HG03108 (cell line): Measurements from ENCODE around the gene KCNH1.
"Not testable (repeated sequence)": the region's sequence is repeated elsewhere in the genome, so short reads cannot be mapped to it uniquely, and the experiment has no call there.

Source experiments
- ATAC-seq: cut with Tn5 transposase; IDR thresholded peaks from one replicate; pipeline ENCODE4 v1.9.1; 2021; ENCODE audit warnings: moderate library complexity; ENCODE audit not compliant: unreplicated experiment

KCNH1 gene

DNA sequence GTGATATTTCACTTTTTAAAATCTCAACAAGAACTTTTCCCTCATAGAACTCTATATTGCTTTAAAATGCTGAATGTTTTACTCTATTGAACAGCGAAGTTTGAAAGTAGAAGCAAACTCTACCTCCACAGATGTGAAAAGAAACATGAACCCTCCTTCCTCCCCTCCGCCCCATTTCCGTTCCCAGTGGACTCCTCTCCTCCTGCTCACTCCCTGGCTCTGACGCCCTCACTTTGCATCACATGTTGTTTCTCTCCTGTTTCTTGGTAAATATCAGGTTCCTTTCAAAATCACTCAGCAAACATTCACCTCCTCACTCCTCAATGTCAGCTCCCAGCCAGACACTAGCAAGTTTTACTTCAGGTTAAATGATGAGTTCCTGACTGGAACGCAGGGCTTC is 34.6 kb downstream of the KCNH1 start:
- no peak for ATAC-seq

DNA sequence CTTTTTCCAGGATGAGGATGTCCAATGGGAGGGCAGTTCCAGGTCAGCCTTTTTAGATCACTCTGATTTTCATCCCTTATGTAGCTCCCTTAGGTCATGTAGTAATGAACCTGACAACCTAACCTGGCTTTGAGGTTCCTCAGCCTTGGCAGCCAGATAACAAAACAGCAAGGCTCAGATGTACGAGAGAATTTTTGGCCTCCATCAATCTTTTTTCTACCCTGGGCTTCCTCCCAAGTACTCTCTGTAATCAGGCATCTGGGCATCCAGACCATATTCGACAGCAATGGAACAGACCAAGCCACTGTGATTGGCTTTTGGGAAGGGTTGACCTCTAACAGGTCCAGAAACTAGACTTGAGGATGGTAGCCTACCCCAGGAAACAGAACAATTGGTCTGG is 38.6 kb downstream of the KCNH1 start:
- ATAC-seq = no peak

DNA sequence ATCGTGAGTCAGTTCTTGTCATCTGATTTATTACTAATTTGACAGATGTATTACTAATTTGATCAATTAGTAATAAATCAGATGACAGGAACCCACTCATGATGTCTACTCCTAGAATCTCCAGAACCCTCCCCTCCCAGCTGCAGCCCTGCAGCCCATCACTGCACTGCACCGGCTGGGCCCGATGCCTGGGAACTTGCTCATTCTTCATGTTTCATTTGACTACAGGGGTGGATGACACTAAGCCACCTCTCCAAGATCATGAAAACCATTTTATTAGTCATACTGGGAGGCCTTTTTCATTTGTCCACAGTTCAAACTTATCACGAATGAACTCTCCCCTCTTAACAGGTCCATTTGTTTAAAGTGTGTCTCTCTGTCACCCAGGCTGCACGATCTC is 41.0 kb downstream of the KCNH1 start:
- no peak for ATAC-seq

DNA sequence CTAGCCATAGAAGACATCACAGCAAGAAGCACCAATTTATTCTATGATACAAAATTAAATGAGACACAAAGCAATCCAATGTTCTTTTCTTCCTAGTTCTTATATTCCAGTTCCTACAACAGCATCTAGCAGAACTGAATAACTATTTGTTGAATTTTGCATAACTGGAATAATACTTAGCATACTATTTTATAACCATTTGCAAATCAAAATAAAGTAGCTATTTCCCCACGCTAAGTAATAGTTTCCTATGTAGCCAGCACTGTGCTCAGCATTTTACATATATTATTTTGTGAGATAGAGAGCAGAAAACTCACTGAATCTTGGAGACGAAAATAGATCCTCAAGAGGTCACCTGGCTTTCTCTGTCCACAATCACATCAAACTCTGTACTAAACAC is 42.1 kb downstream of the KCNH1 start:
- ATAC-seq = no peak

DNA sequence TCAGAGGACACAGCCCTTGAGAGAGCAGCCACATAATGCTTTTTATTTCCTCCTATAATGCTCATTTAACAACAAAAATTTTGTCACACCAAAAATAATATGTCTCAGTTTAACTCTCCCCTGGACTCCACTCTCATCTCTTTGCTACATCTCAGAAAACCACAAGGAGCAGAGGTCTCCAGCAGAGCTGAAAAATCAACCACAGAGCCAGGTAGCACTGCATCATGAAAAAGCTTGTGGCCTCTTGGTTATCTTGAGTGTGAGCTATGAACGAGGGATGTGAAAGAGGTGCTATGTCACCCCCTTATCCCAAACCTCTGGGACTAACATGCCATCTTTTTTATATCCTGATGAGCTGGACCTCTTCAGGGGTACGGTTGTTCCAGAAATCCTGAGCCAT is 44.4 kb downstream of the KCNH1 start:
- no peak for ATAC-seq

DNA sequence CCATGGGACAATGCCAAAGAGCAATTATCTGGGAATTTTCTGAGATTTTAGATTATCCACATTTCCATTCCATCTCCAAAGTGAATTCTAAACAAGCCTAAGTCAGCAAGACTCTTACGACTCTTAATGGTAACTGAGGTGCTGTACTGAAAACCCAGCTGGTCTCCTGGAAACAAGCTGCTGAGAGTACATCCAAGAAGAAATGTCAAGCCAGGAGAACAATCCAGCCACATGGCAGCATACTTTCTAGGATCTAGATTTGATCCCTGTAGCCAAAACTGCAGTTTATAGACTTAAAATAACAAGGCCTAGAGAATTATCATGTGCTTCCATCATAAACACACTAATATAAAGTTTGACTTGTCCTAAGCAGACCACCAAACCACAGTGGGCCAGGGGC is 45.8 kb downstream of the KCNH1 start:
- ATAC-seq = no peak

DNA sequence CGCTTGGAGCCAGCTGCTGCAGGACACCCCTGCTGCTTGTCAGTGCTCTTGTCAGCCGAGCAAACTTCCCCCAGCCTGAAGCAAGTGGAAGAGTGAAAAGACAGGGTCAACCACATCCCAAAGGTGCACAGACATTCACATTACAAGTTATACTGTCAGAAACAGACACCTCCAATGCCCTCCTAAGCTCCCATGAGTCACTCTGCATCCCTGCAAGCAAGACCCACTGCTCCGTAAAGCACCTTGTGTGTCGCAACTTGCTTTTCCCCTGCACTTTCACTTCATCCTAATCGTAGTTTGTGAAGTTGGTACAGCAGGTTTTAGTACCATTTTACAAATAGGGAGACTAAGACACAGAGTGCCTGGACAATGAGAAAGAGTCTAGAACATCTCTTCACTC is 51.1 kb downstream of the KCNH1 start:
- ATAC-seq = no peak

DNA sequence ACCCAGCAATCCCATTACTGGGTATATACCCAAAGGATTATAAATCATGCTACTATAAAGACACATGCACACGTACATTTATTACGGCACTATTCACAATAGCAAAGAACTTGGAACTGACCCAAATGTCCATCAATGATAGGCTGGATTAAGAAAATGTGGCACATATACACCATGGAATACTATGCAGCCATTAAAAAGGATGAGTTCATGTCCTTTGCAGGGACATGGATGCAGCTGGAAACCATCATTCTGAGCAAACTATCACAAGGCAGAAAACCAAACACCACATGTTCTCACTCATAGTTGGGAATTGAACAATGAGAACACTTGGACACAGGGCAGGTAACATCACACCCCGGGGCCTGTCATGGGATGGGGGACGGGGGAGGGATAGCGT is 52.5 kb downstream of the KCNH1 start:
- not testable (repeated sequence) for ATAC-seq

DNA sequence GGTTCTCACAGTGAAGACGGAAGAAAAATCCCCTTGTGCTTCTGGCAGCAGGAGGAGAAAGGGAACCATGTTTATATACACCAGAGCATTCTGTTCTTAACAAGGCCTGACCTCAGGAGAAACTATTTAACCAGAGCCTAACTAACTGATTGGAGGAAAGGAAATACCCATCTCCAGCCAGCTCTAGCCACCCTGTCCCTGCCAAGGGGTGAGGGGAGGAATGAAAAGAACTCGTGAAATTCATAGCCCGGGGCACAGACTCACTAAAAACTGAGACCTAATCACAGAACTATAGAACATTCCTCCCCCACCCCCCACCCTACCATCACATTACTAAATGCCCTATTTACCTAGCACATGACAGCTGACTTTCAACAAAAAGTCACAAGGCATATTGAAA is 65.0 kb downstream of the KCNH1 start:
- ATAC-seq = no peak

DNA sequence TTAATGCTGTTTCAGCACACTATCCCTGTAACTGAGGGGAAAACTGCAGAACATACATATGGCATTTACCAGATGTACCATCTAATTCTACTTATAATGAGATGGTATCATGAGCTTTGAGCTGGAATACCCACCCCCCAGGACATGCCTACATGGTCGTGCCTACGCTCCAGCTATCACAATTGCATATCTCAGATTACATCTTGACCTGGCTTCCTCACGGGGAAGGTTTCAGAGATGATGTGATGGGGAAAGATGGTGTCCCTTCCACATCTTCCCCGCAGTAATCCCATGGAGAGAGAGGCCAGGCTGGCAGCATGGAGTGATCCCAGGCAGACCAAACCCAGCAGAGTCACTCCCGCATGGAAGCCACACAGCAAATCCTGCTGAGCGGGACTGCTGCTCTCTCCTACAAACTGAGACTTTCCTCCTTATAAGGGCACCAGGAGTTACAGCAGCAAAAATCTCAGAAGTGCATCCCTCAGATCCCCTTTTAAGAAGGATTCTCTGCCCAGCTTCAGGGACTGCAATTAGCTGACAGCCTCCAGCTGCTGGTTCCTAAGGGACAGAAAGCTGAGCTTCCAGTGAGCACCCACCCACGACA is 67.1 kb downstream of the KCNH1 start:
- ATAC-seq = no peak

DNA sequence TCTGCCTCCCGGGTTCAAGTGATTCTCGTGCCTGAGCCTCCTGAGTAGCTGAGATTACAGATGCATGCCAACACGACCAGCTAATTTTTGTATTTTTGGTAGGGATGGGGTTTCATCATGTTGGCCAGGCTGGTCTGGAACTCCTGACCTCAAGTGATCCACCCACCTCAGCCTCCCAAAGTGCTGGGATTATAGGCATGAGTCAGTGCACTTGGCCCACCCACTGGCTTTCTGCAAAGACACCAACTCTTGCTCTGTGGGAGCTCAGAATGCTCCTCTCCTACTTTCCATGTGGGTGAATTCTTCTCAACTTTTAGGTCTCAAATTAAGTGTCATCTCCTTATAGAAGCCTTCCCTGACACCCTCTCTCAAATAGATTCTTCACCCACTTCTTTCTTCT is 92.1 kb downstream of the KCNH1 start:
- ATAC-seq = not testable (repeated sequence)

DNA sequence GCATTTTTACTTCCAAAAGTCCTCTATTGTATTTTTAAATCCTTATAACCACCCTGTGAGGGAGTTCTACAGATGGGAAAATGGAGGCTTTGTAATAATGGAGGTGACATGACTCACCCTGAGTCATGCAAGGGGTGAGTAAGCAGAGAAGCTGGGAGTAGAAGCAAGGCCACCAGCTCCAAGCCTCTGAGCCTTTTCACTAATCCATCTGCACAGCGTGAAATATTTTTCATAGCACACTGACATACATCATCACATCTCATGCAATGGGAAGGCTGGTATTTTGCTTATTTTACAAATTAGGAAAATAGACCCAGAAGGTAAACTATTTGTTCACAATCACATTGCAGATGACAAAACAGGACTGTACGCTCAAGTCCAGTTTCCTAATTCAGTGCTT is 96.9 kb downstream of the KCNH1 start:
- no peak for ATAC-seq

DNA sequence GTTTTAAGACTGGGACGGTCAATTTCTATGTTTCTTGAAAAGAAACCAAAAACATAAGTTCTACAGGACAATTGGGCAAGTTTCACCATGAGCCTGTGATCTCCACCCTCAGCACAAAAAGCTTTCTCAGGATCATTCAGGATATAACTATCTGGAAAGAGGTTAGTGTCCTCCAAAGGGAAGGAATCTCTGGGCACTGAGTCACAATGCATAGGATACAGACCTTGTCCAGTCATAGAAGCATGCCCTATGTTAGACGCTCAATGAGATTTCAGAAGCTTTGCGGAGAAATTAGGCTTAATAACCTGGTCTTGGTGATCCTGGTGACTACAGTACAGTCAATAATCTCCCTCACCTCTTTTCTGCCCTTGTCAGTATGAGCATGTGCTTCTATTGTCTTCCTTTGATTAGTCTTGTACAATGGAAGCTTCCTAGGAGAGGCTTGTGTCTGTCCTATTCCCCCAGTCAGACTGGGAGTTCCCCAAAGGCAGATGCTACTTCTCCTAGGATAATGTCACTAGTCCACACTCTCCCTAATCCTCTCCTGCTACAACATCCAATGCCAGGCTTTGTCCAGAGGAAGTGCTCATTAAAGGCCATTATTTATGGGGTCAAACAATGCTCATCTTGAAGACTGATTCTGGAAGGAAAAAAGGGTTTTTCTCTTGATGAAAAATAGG is 97.4 kb downstream of the KCNH1 start:
- no peak for ATAC-seq

DNA sequence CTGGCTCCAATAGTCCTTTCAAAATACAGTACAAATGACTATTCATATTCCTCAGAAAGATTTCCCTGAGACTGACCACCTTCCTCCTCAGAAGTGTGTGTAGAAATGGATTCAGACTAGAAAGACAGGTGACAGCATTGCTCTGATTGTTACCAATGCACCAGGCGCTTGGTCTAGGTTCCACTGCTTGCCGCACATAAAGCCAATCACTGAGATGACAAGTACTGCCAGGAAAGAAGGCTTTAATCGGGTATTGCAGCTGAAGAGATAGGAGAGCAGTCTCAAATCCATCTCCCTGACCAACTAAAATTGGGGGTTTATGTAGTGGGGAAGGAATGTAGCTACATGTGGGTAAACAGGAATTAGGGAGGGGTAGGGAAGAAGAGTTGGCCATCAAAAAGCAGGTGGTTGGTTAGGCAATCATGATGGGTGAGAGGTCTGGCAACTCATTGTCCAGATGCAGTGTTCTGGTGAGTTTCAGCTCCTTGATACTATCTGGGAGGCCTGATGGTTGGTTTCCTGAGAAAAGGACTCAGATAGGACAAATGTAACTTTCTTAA is 98.0 kb downstream of the KCNH1 start:
- ATAC-seq = no peak

DNA sequence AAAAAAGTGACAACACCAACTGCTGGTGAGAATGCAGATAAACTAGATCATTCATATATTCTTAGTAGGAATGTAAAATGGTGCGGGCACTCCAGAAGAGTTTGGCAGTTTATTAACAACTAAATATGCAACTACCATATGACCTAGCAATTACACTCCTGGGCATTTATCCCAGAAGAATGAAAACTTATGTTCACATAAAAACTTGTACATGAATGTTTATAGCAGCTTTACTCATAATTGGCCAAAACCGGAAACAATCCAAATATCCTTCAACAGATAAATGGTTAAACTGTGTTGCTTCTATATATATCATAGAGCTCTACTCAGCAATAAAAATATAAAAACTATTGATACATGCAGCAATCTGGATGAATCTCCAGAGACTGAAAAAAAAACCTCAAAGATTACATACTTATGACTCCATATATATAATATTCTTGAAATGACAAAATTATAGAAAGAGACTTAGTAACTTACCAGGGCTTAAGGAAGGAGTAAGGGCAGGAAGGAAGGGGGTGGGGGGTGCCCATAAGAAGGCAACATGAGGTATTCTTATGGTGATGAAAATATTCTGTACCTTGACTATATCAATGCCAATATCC is 99.9 kb downstream of the KCNH1 start:
- ATAC-seq = no peak

DNA sequence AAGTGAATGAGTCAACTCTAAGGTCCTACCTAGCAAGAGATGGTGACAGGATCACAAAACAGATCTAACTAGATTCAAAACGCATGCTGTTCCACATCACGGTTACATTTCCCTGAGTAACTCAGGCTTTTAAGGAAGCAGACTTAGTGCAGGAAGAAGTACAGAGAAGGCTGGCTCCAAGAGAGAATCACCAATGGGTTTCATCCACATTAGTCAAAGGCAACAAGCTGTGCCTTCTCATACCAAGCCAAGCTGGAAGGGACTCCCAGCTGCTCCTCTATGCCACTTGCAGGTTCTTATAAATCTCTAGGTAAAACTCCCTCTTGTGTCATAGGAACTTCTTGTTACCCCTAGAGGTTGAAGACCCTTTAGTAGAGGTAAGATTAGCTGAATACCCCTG is 109.0 kb downstream of the KCNH1 start:
- no peak for ATAC-seq

DNA sequence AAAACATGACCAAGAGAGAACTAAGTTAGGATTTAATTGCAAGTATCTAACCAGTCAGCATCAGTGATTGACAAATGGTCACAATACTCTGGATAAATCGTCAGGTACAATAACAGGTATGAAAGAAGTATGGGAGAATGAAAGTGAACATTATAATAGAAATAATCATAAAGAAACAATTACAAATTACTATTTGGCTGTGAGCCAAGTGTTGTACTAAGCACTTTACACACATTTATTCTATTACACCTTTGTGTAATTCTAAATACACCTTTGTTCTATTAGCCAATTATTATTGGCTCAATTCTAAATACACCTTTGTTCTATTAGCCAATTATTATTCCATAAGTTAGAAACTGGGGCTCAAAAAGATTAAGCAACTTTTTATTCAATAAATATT is 114.7 kb downstream of the KCNH1 start:
- no peak for ATAC-seq

DNA sequence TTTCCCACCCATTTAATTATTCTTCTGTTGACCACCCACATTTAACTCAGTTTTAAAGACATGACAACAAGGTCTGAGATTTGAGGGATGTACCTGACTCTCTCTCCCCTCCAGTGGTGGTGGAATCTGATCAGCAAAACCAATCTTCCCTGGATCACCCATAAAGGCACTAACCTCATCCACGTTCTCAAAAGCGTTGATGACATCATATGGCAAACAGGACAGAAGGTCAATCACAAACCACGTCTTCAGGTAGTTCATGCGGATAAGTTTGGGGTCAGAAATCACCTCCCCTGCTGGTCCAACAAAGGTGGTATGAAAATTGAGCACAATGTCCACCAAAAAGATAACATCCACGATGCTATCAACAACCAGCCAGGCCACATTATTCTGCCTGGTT is 115.3 kb downstream of the KCNH1 start:
- ATAC-seq = no peak

DNA sequence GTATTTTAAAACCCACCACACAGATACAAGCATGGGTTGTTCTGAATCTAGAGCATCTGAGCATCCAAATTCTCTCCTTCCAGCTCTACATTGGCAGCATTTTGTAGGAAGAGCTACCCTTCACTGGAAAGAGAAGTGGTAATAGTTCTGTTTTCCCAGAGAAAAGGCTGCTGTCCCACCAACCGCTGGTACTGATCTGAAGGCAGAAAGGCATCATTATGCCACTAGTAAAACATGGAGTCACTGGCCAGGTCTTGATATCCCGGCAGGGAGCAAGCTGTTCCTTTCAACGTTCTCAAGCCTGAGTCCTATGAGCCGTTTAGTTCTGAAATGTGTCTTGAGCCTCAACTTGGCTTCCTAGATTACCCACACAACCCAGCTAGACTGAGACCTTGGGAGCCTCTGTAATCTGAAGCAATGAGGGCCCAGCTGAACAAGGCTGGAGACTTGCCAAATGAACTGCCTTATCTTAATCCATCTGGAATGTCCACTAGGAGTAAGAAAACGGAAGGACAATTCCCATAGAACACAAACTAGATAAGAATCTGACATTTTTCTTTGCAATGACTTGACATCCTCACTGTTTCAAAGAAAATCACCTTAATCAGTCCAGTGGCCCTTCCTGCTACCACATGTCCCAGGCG is 116.8 kb downstream of the KCNH1 start:
- no peak for ATAC-seq

DNA sequence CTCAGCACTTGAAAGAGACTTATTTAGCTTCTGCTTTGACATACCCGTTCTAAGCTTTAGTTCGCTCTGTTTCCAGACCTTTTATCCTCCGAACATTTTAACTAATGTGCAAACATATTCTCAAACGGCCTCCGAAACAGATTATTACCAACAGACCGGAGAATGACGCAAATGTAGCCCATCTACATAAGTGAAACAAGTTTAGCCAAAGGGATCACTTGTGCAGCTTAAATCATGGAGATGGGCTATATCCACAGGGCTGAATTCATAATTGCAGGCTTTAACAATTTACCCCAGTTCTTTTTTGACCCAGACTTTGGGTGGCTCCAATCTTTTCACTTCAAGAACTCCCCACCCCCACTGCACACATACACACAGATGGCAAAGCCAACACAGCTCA is 119.7 kb downstream of the KCNH1 start:
- ATAC-seq = no peak

DNA sequence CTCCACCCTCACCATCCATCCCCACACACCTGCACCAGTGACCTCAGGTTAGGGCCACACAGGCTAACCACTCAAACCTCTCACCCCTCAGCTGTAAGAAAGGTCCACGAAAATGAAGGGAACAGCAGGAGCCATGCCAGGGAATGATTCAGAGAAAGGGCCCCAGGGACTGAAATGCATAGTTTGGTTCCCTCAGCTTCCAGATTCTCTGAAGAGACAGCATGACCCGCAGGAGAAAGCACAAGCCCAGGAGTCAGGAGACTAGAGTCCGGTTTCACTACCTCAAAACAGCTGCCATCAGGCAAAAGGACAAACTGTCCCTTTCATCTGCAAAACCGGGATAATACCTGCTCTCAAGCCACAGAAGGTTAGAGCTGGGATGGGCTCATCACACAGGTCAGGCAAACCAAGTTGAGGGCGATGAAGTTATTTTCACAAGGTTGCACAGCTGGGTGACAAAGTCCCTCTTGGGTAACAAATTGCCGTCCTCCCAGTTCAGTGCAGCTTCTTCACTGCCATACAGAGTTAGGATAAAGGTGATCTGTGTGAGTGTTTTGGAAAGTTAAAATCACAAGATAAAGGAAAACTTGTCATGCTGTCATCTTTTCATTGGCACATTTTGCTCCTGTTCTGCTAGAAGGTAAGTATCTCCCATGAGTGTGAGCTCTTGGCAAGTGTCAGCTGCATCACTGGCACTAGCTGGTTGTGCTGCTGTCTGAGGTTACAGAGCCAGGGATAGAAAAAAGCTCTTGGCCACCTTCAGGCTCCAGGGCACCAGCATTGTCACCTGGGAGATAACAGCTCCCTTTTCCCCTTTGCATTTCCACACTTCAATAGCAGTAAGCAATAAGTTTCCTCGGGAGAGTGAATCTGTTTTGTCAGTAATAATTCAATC is 120.4 kb downstream of the KCNH1 start:
- no peak for ATAC-seq
